Stimulated activated CD4-positive, alpha-beta T cell treated with anti-CD3 and anti-CD28 coated beads, Interleukin-4, amount 100 ng/mL, for 4 hours (primary cell): ENCODE results near the gene CARD9.

Experiments
- DNase-seq, 2 experiments: peaks; one replicate each; pipeline ENCODE4 v3.0.0-alpha.2; 2020

Gene CARD9

GRCh38 chr9:136318111-136318775 lies 55.2 kb downstream of the CARD9 start:
- DNase-seq = no peak

GRCh38 chr9:136317695-136318094 lies 55.8 kb downstream of the CARD9 start:
- DNase-seq = no peak

GRCh38 chr9:136316896-136317676 lies 56.4 kb downstream of the CARD9 start:
- no peak for DNase-seq

- DNase-seq = no peak
Observed at GRCh38 chr9:136316271-136316751, 57.2 kb downstream of the CARD9 start.

GRCh38 chr9:136314944-136315343 lies 58.5 kb downstream of the CARD9 start:
- DNase-seq = no peak

- no peak for DNase-seq
Observed at GRCh38 chr9:136314056-136314416, 59.4 kb downstream of the CARD9 start.
